Liver (tissue), 9 donors: ENCODE results near the gene ZNF205. TPM values are rescaled to one million over a fixed set of nuclear protein-coding genes. Genes with fewer than 3 reads are reported as not detected.

Source experiments
- DNase-seq: peaks from one replicate; pipeline ENCODE4 v3.0.0-alpha.2; 2017; ENCODE audit warnings: low spot score
- H3K27ac ChIP-seq, 2 donors: one replicate each; pipeline ENCODE4 v1.7.0; 2013; ENCODE audit warnings: inconsistent platforms in 2 of 2, low read length in 2 of 2, control low read depth in 1 of 2, low read depth in 1 of 2, mild to moderate bottlenecking in 1 of 2
- H3K27me3 ChIP-seq, 4 donors: one replicate each; pipeline versions ENCODE4 v1.6.1 to v1.7.0; 2013; ENCODE audit warnings: low read length in 3 of 4, inconsistent platforms in 1 of 4, mild to moderate bottlenecking in 1 of 4, moderate library complexity in 1 of 4; ENCODE audit not compliant: control insufficient read depth in 4 of 4, insufficient read depth in 4 of 4
- H3K36me3 ChIP-seq, 4 donors: one replicate each; pipeline versions ENCODE4 v1.6.1 to v1.7.0; 2013; ENCODE audit warnings: low read length in 3 of 4, mild to moderate bottlenecking in 3 of 4, low read depth in 1 of 4, moderate library complexity in 1 of 4; ENCODE audit not compliant: control insufficient read depth in 4 of 4, insufficient read depth in 3 of 4
- H3K4me1 ChIP-seq, 4 donors: one replicate each; pipeline versions ENCODE4 v1.6.1 to v1.7.0; 2013; ENCODE audit warnings: low read length in 3 of 4, mild to moderate bottlenecking in 3 of 4, moderate library complexity in 1 of 4; ENCODE audit not compliant: control insufficient read depth in 4 of 4, insufficient read depth in 4 of 4
- H3K4me3 ChIP-seq, 3 donors: one replicate each; pipeline versions ENCODE4 v1.6.1 to v1.7.0; 2013; ENCODE audit warnings: low read length in 3 of 3, control low read depth in 1 of 3, low read depth in 1 of 3, mild to moderate bottlenecking in 1 of 3
- H3K9ac ChIP-seq, 2 donors: one replicate each; pipeline ENCODE4 v1.7.0; 2013; ENCODE audit warnings: low read length in 2 of 2, mild to moderate bottlenecking in 2 of 2, moderate library complexity in 2 of 2, control low read depth in 1 of 2, low read depth in 1 of 2
- H3K9me3 ChIP-seq, 4 donors: one replicate each; pipeline versions ENCODE4 v1.6.1 to v1.7.0; 2013; ENCODE audit warnings: low read length in 3 of 4; ENCODE audit not compliant: control insufficient read depth in 4 of 4
- ATF3 ChIP-seq: IDR thresholded peaks from 2 replicates; pipeline ENCODE4 v1.6.1; 2016; ENCODE audit warnings: antibody characterized with exemption
- CTCF ChIP-seq: fragments of 150-350 bp; IDR thresholded peaks from 2 replicates; pipeline ENCODE4 v1.5.1; 2017; ENCODE audit warnings: improper control_type of control experiment, low read depth, low read length; ENCODE audit not compliant: missing input control
- EGR1 ChIP-seq, 2 donors: IDR thresholded peaks; 2 replicates each; pipeline ENCODE4 v1.6.1; 2016 to 2018; ENCODE audit warnings: antibody characterized with exemption in 2 of 2, low read depth in 2 of 2
- FOXA1 ChIP-seq: IDR thresholded peaks from 2 replicates; pipeline ENCODE4 v1.6.1; 2016; ENCODE audit warnings: antibody characterized with exemption
- FOXA2 ChIP-seq: IDR thresholded peaks from 2 replicates; pipeline ENCODE4 v1.6.1; 2016; ENCODE audit warnings: antibody characterized with exemption
- GABPA ChIP-seq, 2 donors: IDR thresholded peaks in 1 of 2; conservative IDR thresholded peaks in 1 of 2; 2 replicates each; pipeline ENCODE4 v1.6.1; 2016; ENCODE audit warnings: antibody characterized with exemption in 2 of 2, mild to moderate bottlenecking in 1 of 2, moderate library complexity in 1 of 2
- HNF4A ChIP-seq, 2 donors: conservative IDR thresholded peaks; 2 replicates each; pipeline ENCODE4 v1.6.1; 2016; ENCODE audit warnings: antibody characterized with exemption in 2 of 2, mild to moderate bottlenecking in 2 of 2
- HNF4G ChIP-seq: IDR thresholded peaks from 2 replicates; pipeline ENCODE4 v1.6.1; 2016; ENCODE audit warnings: antibody characterized with exemption
- JUND ChIP-seq, 2 donors: IDR thresholded peaks; 2 replicates each; pipeline ENCODE4 v1.6.1; 2016; ENCODE audit warnings: antibody characterized with exemption in 2 of 2
- MAX ChIP-seq: IDR thresholded peaks from 2 replicates; pipeline ENCODE4 v1.6.1; 2016; ENCODE audit warnings: antibody characterized with exemption
- NR2F2 ChIP-seq: IDR thresholded peaks from 2 replicates; pipeline ENCODE4 v1.6.1; 2016; ENCODE audit warnings: antibody characterized with exemption
- RAD21 ChIP-seq, 2 donors: IDR thresholded peaks; 2 replicates each; pipeline ENCODE4 v1.6.1; 2016; ENCODE audit warnings: antibody characterized with exemption in 2 of 2, mild to moderate bottlenecking in 2 of 2
- REST ChIP-seq: IDR thresholded peaks from 2 replicates; pipeline ENCODE4 v1.6.1; 2016; ENCODE audit warnings: antibody characterized with exemption, mild to moderate bottlenecking
- RXRA ChIP-seq, 2 donors: IDR thresholded peaks; 2 replicates each; pipeline ENCODE4 v1.6.1; 2017 to 2018; ENCODE audit warnings: antibody characterized with exemption in 2 of 2, mild to moderate bottlenecking in 1 of 2
- SP1 ChIP-seq: IDR thresholded peaks from 2 replicates; pipeline ENCODE4 v1.6.1; 2018; ENCODE audit warnings: antibody characterized with exemption, mild to moderate bottlenecking
- TAF1 ChIP-seq: conservative IDR thresholded peaks from 2 replicates; pipeline ENCODE4 v1.6.1; 2016; ENCODE audit warnings: antibody characterized with exemption, mild to moderate bottlenecking
- YY1 ChIP-seq: IDR thresholded peaks from 2 replicates; pipeline ENCODE4 v1.6.1; 2016; ENCODE audit warnings: antibody characterized with exemption, mild to moderate bottlenecking
- ZBTB33 ChIP-seq: IDR thresholded peaks from 2 replicates; pipeline ENCODE4 v1.6.1; 2016; ENCODE audit warnings: antibody characterized with exemption
- WGBS: extraction: QIAGEN DNeasy Blood & Tissue Kit; methylation state at CpG from one replicate; pipeline ENCODE4 v1.1.7; 2013; 5-methylcytosine and 5-hydroxymethylcytosine counted together
- polyA plus RNA-seq, 2 donors: library from polyadenylated mRNA; stranded (reverse) in 1 of 2; unstranded in 1 of 2; fragments of 200-250 nt in 1 of 2; fragments of >200 nt in 1 of 2; fragmentation: Nextera tagmentation in 1 of 2; extraction: Ambion mirVana in 1 of 2; gene quantifications; one replicate each; pipeline versions ENCODE4 v1.2.1 to v1.2.3, GENCODE V29; 2013 to 2015
- total RNA-seq, 2 donors: library from RNA; depleted of rRNA; stranded (reverse); fragments of >200 nt; gene quantifications; one replicate each; pipeline ENCODE4 v1.2.3, GENCODE V29; 2014
- donor health status: healthy.
- donor health status: healthy.
- donor health status: healthy.
- donor health status: healthy.
- donor health status: healthy.

Gene ZNF205
- total and polyA plus RNA-seq, 4 donors = 2.0 to 6.9 (median 5.0) TPM

- Histone ChIP-seq H3K4me3 (no peak overlapping the region), H3K4me1 (peaks cover 0 to 11% (median 3%) of the 10 kb centered on the region in 4 donors), H3K27ac (no peak overlapping the region), H3K9ac (no peak overlapping the region), H3K9me3 (no peaks in the 10 kb centered on the region), H3K36me3 (peaks cover 0 to 4% (median 2%) of the 10 kb centered on the region in 4 donors), H3K27me3 (no peaks in the 10 kb centered on the region)
- no peak for DNase-seq
- WGBS = 85% methylated on average over 7 of the region's 7 CpGs
- TF ChIP-seq TAF1 (no peak), RAD21 (IDR thresholded peaks at IDR 0.05) (no peak), REST (no peak), FOXA1 (no peak), HNF4A (conservative IDR thresholded peaks at IDR 0.05) (no peak), HNF4G (no peak), GABPA (IDR thresholded peaks at IDR 0.05 in 1 of 2, conservative IDR thresholded peaks at IDR 0.05 in 1 of 2) (no peak), YY1 (no peak), JUND (IDR thresholded peaks at IDR 0.05) (no peak), NR2F2 (no peak), ZBTB33 (no peak), FOXA2 (no peak), CTCF (no peak), MAX (no peak), EGR1 (IDR thresholded peaks at IDR 0.05; ENCODE audit: low read depth in 2 of 2) (no peak), RXRA (IDR thresholded peaks at IDR 0.05) (no peak), SP1 (no peak), ATF3 (no peak)
These were observed 38.9 kb upstream of the ZNF205 start for GRCh38 chr16:3073448-3073847.
